A549 (cell line): ENCODE data around the gene C6orf132. TPM values are rescaled to one million over a fixed set of nuclear protein-coding genes. Genes with fewer than 3 reads are reported as not detected.

Experiments used
- ATAC-seq, 2 experiments: fragments of 200-7000 bp in 1 of 2; fragments of >200 bp in 1 of 2; cut with Nextera tagmentation in 1 of 2; cut with Tn5 transposase in 1 of 2; 3 replicates each; pipeline versions ENCODE4 v1.8.0 to v1.9.1; 2018 to 2020; ENCODE audit warnings: mild to moderate bottlenecking in 1 of 2, moderate library complexity in 1 of 2
- CTCF ChIA-PET: fragments of 300-600 bp; sonication (Branson Sonifier 250); formaldehyde crosslinking; extraction: SDS; loops from one replicate; lab custom pipeline; 2021; ENCODE audit warnings: antibody characterized with exemption, inconsistent platforms; lab: Yijun Ruan, JAX
- POLR2A ChIA-PET: fragments of 350-600 bp; formaldehyde crosslinking; extraction: SDS; loops from one replicate; lab custom pipeline; 2021; ENCODE audit warnings: antibody characterized with exemption, inconsistent platforms; lab: Yijun Ruan, JAX
- DNase-seq, 2 experiments: peaks; one replicate each; pipeline versions ENCODE4 v3.0.0 to v3.0.0-alpha.2; 2011 to 2016; ENCODE audit warnings: low read depth in 1 of 2, low spot score in 1 of 2
- FAIRE-seq: peaks from 2 replicates; lab custom pipeline; 2011; peaks lifted over from hg19 to GRCh38; lab: Jason Lieb, UNC
- H3K27ac ChIP-seq, 2 experiments: fragments of >200 bp; sonication (Bioruptor Twin); formaldehyde crosslinking; 3 replicates each; pipeline ENCODE4 v1.5.1; 2016 to 2017
- H3K4me1 ChIP-seq: fragments of >200 bp; sonication (Bioruptor Twin); formaldehyde crosslinking; 3 replicates; pipeline ENCODE4 v1.6.1; 2016
- H3K4me2 ChIP-seq: fragments of >200 bp; sonication (Bioruptor Twin); formaldehyde crosslinking; 3 replicates; pipeline ENCODE4 v1.6.1; 2016
- H3K4me3 ChIP-seq: fragments of >200 bp; sonication (Bioruptor Twin); formaldehyde crosslinking; 3 replicates; pipeline ENCODE4 v1.5.1; 2016
- H3K9me3 ChIP-seq: fragments of >200 bp; sonication (Bioruptor Twin); formaldehyde crosslinking; 3 replicates; pipeline ENCODE4 v1.6.1; 2016
- BHLHE40 ChIP-seq: IDR thresholded peaks from 2 replicates; pipeline ENCODE4 v1.6.1; 2012; ENCODE audit warnings: low read depth, low read length, inconsistent platforms
- CHD2 ChIP-seq: fragments of 150-350 bp; IDR thresholded peaks from 2 replicates; pipeline ENCODE4 v1.6.1; 2014; ENCODE audit warnings: low read length; ENCODE audit not compliant: partially characterized antibody
- EHMT2 ChIP-seq: fragments of 200-600 bp; sonication (generic); IDR thresholded peaks from 2 replicates; pipeline ENCODE4 v1.6.1; 2016; ENCODE audit warnings: antibody characterized with exemption, low read depth, mild to moderate bottlenecking, moderate library complexity
- ESRRA ChIP-seq: fragments of 150-350 bp; IDR thresholded peaks from 2 replicates; pipeline ENCODE4 v1.6.1; 2014; ENCODE audit warnings: mild to moderate bottlenecking, low read length, borderline replicate concordance
- FOXS1 ChIP-seq: fragments of 250-450 bp; sonication (Bioruptor Pico); IDR thresholded peaks from 2 replicates; pipeline ENCODE4 v1.5.0; 2020; ENCODE audit warnings: mild to moderate bottlenecking, moderate library complexity
- GATA3 ChIP-seq: IDR thresholded peaks from 2 replicates; pipeline ENCODE4 v1.6.1; 2012; ENCODE audit warnings: borderline replicate concordance
- HOXB13 ChIP-seq: fragments of 250-450 bp; sonication (Bioruptor Pico); IDR thresholded peaks from 2 replicates; pipeline ENCODE4 v1.5.0; 2020; ENCODE audit warnings: low read depth, mild to moderate bottlenecking, moderate library complexity
- KDM1A ChIP-seq: fragments of 200-600 bp; sonication (generic); IDR thresholded peaks from 2 replicates; pipeline ENCODE4 v1.6.1; 2016; ENCODE audit warnings: low read depth, mild to moderate bottlenecking
- MYC ChIP-seq: IDR thresholded peaks from 2 replicates; pipeline ENCODE4 v1.6.1; 2012; ENCODE audit warnings: mild to moderate bottlenecking, inconsistent platforms, low read length, improper control_type of control experiment, borderline replicate concordance
- PHF8 ChIP-seq: fragments of 200-600 bp; sonication (generic); IDR thresholded peaks from 2 replicates; pipeline ENCODE4 v1.6.1; 2016; ENCODE audit warnings: low read depth, mild to moderate bottlenecking, antibody characterized with exemption, moderate library complexity, borderline replicate concordance
- POLR2A ChIP-seq: IDR thresholded peaks from 2 replicates; pipeline ENCODE4 v1.6.1; 2012; ENCODE audit warnings: mild to moderate bottlenecking, low read length
- POLR2AphosphoS2 ChIP-seq: conservative IDR thresholded peaks from 2 replicates; pipeline ENCODE4 v1.6.1; 2012; ENCODE audit warnings: low read length, improper control_type of control experiment, inconsistent platforms
- RFX5 ChIP-seq: fragments of 450-650 bp; IDR thresholded peaks from 2 replicates; pipeline ENCODE4 v1.7.1; 2014; ENCODE audit warnings: antibody characterized with exemption, mild to moderate bottlenecking, moderate library complexity
- SMC3 ChIP-seq: fragments of >200 bp; sonication (Bioruptor Twin); formaldehyde crosslinking; IDR thresholded peaks from 3 replicates; pipeline ENCODE4 v1.6.1; 2018; ENCODE audit warnings: inconsistent platforms
- USF2 ChIP-seq: fragments of 450-650 bp; IDR thresholded peaks from 2 replicates; pipeline ENCODE4 v1.6.1; 2014; ENCODE audit warnings: antibody characterized with exemption
- WGBS: methylation state at CpG from one replicate; pipeline ENCODE4 v1.1.6; 2017; ENCODE audit errors: missing lambda C conversion rate; 5-methylcytosine and 5-hydroxymethylcytosine counted together
- polyA plus RNA-seq, 4 experiments: library from polyadenylated mRNA; depleted of rRNA in 3 of 4; stranded (reverse); fragments of >200 nt; fragmentation: RNase III in 1 of 4; extraction: RNeasy Plus Mini Kit Qiagen cat#74134 plus additional on column Dnase treatment in 1 of 4; gene quantifications; 2 replicates in 3 of 4; 3 replicates in 1 of 4; pipeline ENCODE4 v1.2.3, GENCODE V29; 2011 to 2017
- TF ChIP-seq, protein P1 (sequence below): fragments of >200 bp; sonication (Bioruptor Twin); formaldehyde crosslinking; IDR thresholded peaks from 3 replicates; pipeline ENCODE4 v1.5.1; 2016
- TF ChIP-seq, protein P2 (sequence below): fragments of 150-350 bp; IDR thresholded peaks from 2 replicates; pipeline ENCODE4 v1.6.1; 2014; ENCODE audit warnings: low read depth, mild to moderate bottlenecking, low read length
- TF ChIP-seq, protein P3 (sequence below): fragments of 250-450 bp; sonication (Bioruptor Pico); IDR thresholded peaks from 2 replicates; pipeline ENCODE4 v1.5.0; 2020; ENCODE audit warnings: low read depth, mild to moderate bottlenecking, moderate library complexity
- TF ChIP-seq, protein P4 (sequence below): IDR thresholded peaks from 2 replicates; pipeline ENCODE4 v1.6.1; 2012; ENCODE audit warnings: low read depth, borderline replicate concordance

The C6orf132 gene
- polyA plus RNA-seq, 2 of the 4 experiments (the other 2 are of a cell fraction): 0.44 to 1.1 TPM

DNA sequence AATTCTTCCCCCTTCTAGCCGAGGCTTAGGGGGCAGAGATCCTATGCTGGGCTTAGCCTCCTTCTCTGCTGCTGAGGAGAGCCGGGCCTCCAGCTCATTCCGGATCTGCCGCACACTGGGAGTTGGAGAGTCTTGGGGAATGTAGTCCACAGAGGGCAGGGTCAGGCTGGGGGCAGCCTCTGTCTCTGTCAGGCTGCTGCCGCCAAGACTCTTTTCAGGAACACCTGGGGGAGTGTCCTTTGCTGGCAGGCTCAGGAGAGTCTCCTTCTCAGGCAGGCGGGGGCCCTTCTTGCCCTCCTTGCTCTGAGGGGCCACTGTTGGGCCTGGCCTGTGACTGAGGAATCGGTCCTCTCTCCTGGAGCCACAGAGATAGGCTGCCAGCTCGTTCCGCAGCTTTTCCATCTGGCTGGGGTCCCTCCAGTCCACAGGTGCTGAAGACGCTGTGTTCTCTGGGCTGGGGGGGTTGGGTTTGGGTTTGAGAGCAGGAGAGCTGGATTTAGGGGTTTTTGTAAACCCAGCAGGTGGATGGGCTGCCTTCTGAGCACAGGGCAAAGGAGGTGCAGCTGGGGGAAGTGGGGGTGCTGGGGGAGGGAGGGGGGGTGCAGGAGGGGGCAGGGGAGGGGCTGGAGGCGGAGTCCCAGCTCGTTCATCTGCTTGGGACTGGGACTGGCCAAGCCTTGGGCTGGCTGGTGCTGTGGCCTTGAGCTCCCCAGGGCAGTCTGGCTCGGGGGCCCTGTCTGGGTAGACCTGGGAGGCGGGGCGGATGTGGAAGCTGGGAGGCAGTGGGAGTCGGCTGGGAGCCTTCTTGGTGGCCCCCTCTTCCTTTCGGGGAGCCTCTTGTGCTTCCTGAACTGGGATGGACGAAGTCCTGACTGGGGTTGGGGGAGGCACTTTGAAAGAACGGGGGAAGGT lies 36.1 kb downstream of the C6orf132 start:
- Histone ChIP-seq H3K4me1 (peaks cover 3% of the 10 kb centered on the region; the same call in 2 of the 3 replicates), H3K27ac (peak overlapping the region in 1 of 2 experiments; percentile 17; a peak in 1 of 6 replicates), H3K9me3 (no peaks in the 10 kb centered on the region), H3K4me2 (no peak overlapping the region), H3K4me3 (no peak overlapping the region)
- DNase-seq: no peak
- FAIRE-seq: no peak
- no peak for TF ChIP-seq POLR2AphosphoS2
- TF ChIP-seq CHD2: no peak
- TF ChIP-seq USF2: no peak
- no peak for TF ChIP-seq MYC
- TF ChIP-seq POLR2A: no peak
- TF ChIP-seq BHLHE40: no peak
- CTCF ChIA-PET: no interaction called here
- 85% methylated on average over 10 of the region's 19 CpGs for WGBS
- ATAC-seq: no peak; a peak in 1 of 6 replicates
- POLR2A ChIA-PET: no interaction called here

GRCh38 chr6:42105709-42106108 lies 36.7 kb downstream of the C6orf132 start:
- Histone ChIP-seq H3K27ac (0 out of 6 replicates have a peak overlapping the region, but pooled peaks of 1 of the 2 experiments have one; percentile 17), H3K4me3 (no peak overlapping the region), H3K4me2 (no peak overlapping the region), H3K4me1 (peaks cover 10% of the 10 kb centered on the region), H3K9me3 (no peaks in the 10 kb centered on the region)
- FAIRE-seq (no peak), ATAC-seq (no peak), DNase-seq (no peak)
- WGBS: 71% methylated on average over 1 of the region's 1 CpG
- CTCF ChIA-PET: interaction anchor here (1.2 kb wide), 1 partner anchor 9 kb away, joined by 3 read pairs; no protein-coding TSS in a partner anchor
- POLR2A ChIA-PET: no interaction called here
- no peak for TF ChIP-seq USF2
- no peak for TF ChIP-seq ESRRA
- TF ChIP-seq, protein P1, sequence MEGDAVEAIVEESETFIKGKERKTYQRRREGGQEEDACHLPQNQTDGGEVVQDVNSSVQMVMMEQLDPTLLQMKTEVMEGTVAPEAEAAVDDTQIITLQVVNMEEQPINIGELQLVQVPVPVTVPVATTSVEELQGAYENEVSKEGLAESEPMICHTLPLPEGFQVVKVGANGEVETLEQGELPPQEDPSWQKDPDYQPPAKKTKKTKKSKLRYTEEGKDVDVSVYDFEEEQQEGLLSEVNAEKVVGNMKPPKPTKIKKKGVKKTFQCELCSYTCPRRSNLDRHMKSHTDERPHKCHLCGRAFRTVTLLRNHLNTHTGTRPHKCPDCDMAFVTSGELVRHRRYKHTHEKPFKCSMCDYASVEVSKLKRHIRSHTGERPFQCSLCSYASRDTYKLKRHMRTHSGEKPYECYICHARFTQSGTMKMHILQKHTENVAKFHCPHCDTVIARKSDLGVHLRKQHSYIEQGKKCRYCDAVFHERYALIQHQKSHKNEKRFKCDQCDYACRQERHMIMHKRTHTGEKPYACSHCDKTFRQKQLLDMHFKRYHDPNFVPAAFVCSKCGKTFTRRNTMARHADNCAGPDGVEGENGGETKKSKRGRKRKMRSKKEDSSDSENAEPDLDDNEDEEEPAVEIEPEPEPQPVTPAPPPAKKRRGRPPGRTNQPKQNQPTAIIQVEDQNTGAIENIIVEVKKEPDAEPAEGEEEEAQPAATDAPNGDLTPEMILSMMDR: no peak
- TF ChIP-seq PHF8: no peak
- no peak for TF ChIP-seq RFX5
- no peak for TF ChIP-seq EHMT2
- no peak for TF ChIP-seq FOXS1 (CRISPR knock-in tag)
- no peak for TF ChIP-seq GATA3
- TF ChIP-seq, protein P2, sequence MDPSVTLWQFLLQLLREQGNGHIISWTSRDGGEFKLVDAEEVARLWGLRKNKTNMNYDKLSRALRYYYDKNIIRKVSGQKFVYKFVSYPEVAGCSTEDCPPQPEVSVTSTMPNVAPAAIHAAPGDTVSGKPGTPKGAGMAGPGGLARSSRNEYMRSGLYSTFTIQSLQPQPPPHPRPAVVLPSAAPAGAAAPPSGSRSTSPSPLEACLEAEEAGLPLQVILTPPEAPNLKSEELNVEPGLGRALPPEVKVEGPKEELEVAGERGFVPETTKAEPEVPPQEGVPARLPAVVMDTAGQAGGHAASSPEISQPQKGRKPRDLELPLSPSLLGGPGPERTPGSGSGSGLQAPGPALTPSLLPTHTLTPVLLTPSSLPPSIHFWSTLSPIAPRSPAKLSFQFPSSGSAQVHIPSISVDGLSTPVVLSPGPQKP: no peak
- TF ChIP-seq SMC3: no peak
- TF ChIP-seq HOXB13 (CRISPR knock-in tag): no peak
- TF ChIP-seq, protein P3, sequence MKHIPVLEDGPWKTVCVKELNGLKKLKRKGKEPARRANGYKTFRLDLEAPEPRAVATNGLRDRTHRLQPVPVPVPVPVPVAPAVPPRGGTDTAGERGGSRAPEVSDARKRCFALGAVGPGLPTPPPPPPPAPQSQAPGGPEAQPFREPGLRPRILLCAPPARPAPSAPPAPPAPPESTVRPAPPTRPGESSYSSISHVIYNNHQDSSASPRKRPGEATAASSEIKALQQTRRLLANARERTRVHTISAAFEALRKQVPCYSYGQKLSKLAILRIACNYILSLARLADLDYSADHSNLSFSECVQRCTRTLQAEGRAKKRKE (CRISPR knock-in tag): no peak
- TF ChIP-seq, protein P4, sequence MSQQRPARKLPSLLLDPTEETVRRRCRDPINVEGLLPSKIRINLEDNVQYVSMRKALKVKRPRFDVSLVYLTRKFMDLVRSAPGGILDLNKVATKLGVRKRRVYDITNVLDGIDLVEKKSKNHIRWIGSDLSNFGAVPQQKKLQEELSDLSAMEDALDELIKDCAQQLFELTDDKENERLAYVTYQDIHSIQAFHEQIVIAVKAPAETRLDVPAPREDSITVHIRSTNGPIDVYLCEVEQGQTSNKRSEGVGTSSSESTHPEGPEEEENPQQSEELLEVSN: no peak
- TF ChIP-seq KDM1A: no peak
- TF ChIP-seq POLR2A: no peak
